Measurements from ENCODE around the gene ARHGDIG.
"Not testable (repeated sequence)": the region's sequence is repeated elsewhere in the genome, so short reads cannot be mapped to it uniquely, and the experiment has no call there.

Gene ARHGDIG

GRCh38 chr16:280552-280951 lies at the start of gene ARHGDIG:
ARHGDIG (plus strand) TSS chr16:280591; CDS start chr16:280681, 90 bp downstream.
- DNase-seq (ENCODE audit: low read depth in 2 of 2) = no peak

GRCh38 chr16:230949-231348 lies 49.4 kb upstream of the ARHGDIG start:
- DNase-seq (ENCODE audit: low read depth in 2 of 2) = no peak

GRCh38 chr16:234468-235305 lies 45.7 kb upstream of the ARHGDIG start, which contains the start of gene FAM234A:
FAM234A (plus strand) TSS chr16:234821; CDS start chr16:254414, 19,593 bp downstream.
- DNase-seq (ENCODE audit: low read depth in 2 of 2) = peak; percentile 60 to 70

GRCh38 chr16:239948-240277 lies 40.5 kb upstream of the ARHGDIG start:
- DNase-seq (ENCODE audit: low read depth in 2 of 2) = no peak

- DNase-seq (ENCODE audit: low read depth in 2 of 2) = no peak
These were observed 39.8 kb upstream of the ARHGDIG start for GRCh38 chr16:240559-240958.

- DNase-seq (ENCODE audit: low read depth in 2 of 2) = no peak
These were observed 38.1 kb upstream of the ARHGDIG start for GRCh38 chr16:242281-242680.

- DNase-seq (ENCODE audit: low read depth in 2 of 2) = no peak
These were observed 37.0 kb upstream of the ARHGDIG start for GRCh38 chr16:243348-243747.

GRCh38 chr16:245105-245504 lies 35.3 kb upstream of the ARHGDIG start:
- no peak for DNase-seq (ENCODE audit: low read depth in 2 of 2)

GRCh38 chr16:247027-247426 lies 33.4 kb upstream of the ARHGDIG start:
- DNase-seq (ENCODE audit: low read depth in 2 of 2) = no peak

GRCh38 chr16:249431-249830 lies 31.0 kb upstream of the ARHGDIG start:
- DNase-seq (ENCODE audit: low read depth in 2 of 2) = no peak

GRCh38 chr16:252366-253337 lies 27.7 kb upstream of the ARHGDIG start:
- no peak for DNase-seq (ENCODE audit: low read depth in 2 of 2)

- DNase-seq (ENCODE audit: low read depth in 2 of 2) = no peak
These were observed 26.6 kb upstream of the ARHGDIG start for GRCh38 chr16:253833-254232.

- DNase-seq (ENCODE audit: low read depth in 2 of 2) = no peak
These were observed 25.9 kb upstream of the ARHGDIG start for GRCh38 chr16:254461-254860.

GRCh38 chr16:255183-255582 lies 25.2 kb upstream of the ARHGDIG start:
- DNase-seq (ENCODE audit: low read depth in 2 of 2) = no peak

GRCh38 chr16:258091-258490 lies 22.3 kb upstream of the ARHGDIG start:
- DNase-seq (ENCODE audit: low read depth in 2 of 2) = not testable (repeated sequence)

GRCh38 chr16:259226-259625 lies 21.2 kb upstream of the ARHGDIG start:
- DNase-seq (ENCODE audit: low read depth in 2 of 2) = no peak

GRCh38 chr16:259814-260253 lies 20.6 kb upstream of the ARHGDIG start:
- no peak for DNase-seq (ENCODE audit: low read depth in 2 of 2)

GRCh38 chr16:260326-260725 lies 20.1 kb upstream of the ARHGDIG start:
- no peak for DNase-seq (ENCODE audit: low read depth in 2 of 2)

- no peak for DNase-seq (ENCODE audit: low read depth in 2 of 2)
These were observed 19.2 kb upstream of the ARHGDIG start for GRCh38 chr16:261031-261691.

GRCh38 chr16:262121-262745 lies 18.2 kb upstream of the ARHGDIG start:
- no peak for DNase-seq (ENCODE audit: low read depth in 2 of 2)

- no peak for DNase-seq (ENCODE audit: low read depth in 2 of 2)
These were observed 17.1 kb upstream of the ARHGDIG start for GRCh38 chr16:263182-263774.

Measured in fibroblast of skin of left biceps (primary cell).